HEK293 (cell line): ENCODE results near the gene METTL25B.
A peak's percentile ranks its signal among the peaks of the same experiment; 100 is the strongest.

Experiments
- AEBP2 ChIP-seq: fragments of 450-650 bp; formaldehyde crosslinking; IDR thresholded peaks from 2 replicates; pipeline ENCODE4 v1.5.1; 2016; ENCODE audit warnings: missing biosample characterization, missing genetic modification characterization, borderline replicate concordance
- GLI4 ChIP-seq: fragments of 450-650 bp; formaldehyde crosslinking; IDR thresholded peaks from 2 replicates; pipeline ENCODE4 v1.5.1; 2016; ENCODE audit warnings: missing biosample characterization, missing genetic modification characterization
- GLIS2 ChIP-seq: fragments of 450-650 bp; formaldehyde crosslinking; IDR thresholded peaks from 2 replicates; pipeline ENCODE4 v1.5.1; 2016; ENCODE audit warnings: missing biosample characterization, missing genetic modification characterization
- HIC1 ChIP-seq: fragments of 450-650 bp; formaldehyde crosslinking; IDR thresholded peaks from 2 replicates; pipeline ENCODE4 v1.5.1; 2016; ENCODE audit warnings: missing biosample characterization, missing genetic modification characterization
- HOXD13 ChIP-seq: sonication (generic); formaldehyde crosslinking; IDR thresholded peaks from 2 replicates; pipeline ENCODE4 v1.8.0; 2022; ENCODE audit warnings: missing genetic modification reagents, borderline replicate concordance
- PATZ1 ChIP-seq: fragments of 450-650 bp; formaldehyde crosslinking; IDR thresholded peaks from 2 replicates; pipeline ENCODE4 v1.5.1; 2016; ENCODE audit warnings: missing biosample characterization, missing genetic modification characterization
- REPIN1 ChIP-seq: fragments of 450-650 bp; formaldehyde crosslinking; IDR thresholded peaks from 2 replicates; pipeline ENCODE4 v1.5.1; 2017; ENCODE audit warnings: missing biosample characterization, missing genetic modification characterization, low read depth
- SP2 ChIP-seq: fragments of 450-650 bp; formaldehyde crosslinking; IDR thresholded peaks from 2 replicates; pipeline ENCODE4 v1.5.1; 2016; ENCODE audit warnings: missing biosample characterization, missing genetic modification characterization
- YY2 ChIP-seq: fragments of 450-650 bp; formaldehyde crosslinking; IDR thresholded peaks from 2 replicates; pipeline ENCODE4 v1.5.1; 2016; ENCODE audit warnings: missing biosample characterization, missing genetic modification characterization
- ZBTB1 ChIP-seq: fragments of 450-650 bp; formaldehyde crosslinking; IDR thresholded peaks from 2 replicates; pipeline ENCODE4 v1.5.1; 2016; ENCODE audit warnings: missing biosample characterization, missing genetic modification characterization
- ZBTB17 ChIP-seq: fragments of 450-650 bp; formaldehyde crosslinking; IDR thresholded peaks from 2 replicates; pipeline ENCODE4 v1.5.1; 2016; ENCODE audit warnings: missing biosample characterization, missing genetic modification characterization
- ZFP41 ChIP-seq: fragments of 450-650 bp; formaldehyde crosslinking; IDR thresholded peaks from 2 replicates; pipeline ENCODE4 v1.5.1; 2016; ENCODE audit warnings: missing biosample characterization, missing genetic modification characterization, borderline replicate concordance
- ZNF112 ChIP-seq: fragments of 450-650 bp; formaldehyde crosslinking; IDR thresholded peaks from 2 replicates; pipeline ENCODE4 v1.5.0; 2017; ENCODE audit warnings: missing biosample characterization, missing genetic modification characterization
- ZNF133 ChIP-seq: fragments of 450-650 bp; formaldehyde crosslinking; IDR thresholded peaks from 2 replicates; pipeline ENCODE4 v1.5.1; 2016; ENCODE audit warnings: missing biosample characterization, missing genetic modification characterization
- ZNF18 ChIP-seq: fragments of 450-650 bp; formaldehyde crosslinking; IDR thresholded peaks from 2 replicates; pipeline ENCODE4 v1.5.1; 2016; ENCODE audit warnings: missing biosample characterization, missing genetic modification characterization
- ZNF214 ChIP-seq: fragments of 450-650 bp; formaldehyde crosslinking; IDR thresholded peaks from 2 replicates; pipeline ENCODE4 v1.5.1; 2017; ENCODE audit warnings: missing biosample characterization, mild to moderate bottlenecking, missing genetic modification characterization, borderline replicate concordance
- ZNF24 ChIP-seq: fragments of 450-650 bp; formaldehyde crosslinking; IDR thresholded peaks from 2 replicates; pipeline ENCODE4 v1.5.1; 2016; ENCODE audit warnings: missing biosample characterization, missing genetic modification characterization
- ZNF280C ChIP-seq: fragments of 450-650 bp; formaldehyde crosslinking; IDR thresholded peaks from 2 replicates; pipeline ENCODE4 v1.5.1; 2016; ENCODE audit warnings: missing biosample characterization, missing genetic modification characterization
- ZNF350 ChIP-seq: fragments of 450-650 bp; formaldehyde crosslinking; IDR thresholded peaks from 2 replicates; pipeline ENCODE4 v1.5.0; 2017; ENCODE audit warnings: missing biosample characterization, mild to moderate bottlenecking, missing genetic modification characterization
- ZNF354C ChIP-seq: fragments of 450-650 bp; formaldehyde crosslinking; IDR thresholded peaks from 2 replicates; pipeline ENCODE4 v1.5.1; 2016; ENCODE audit warnings: missing biosample characterization, missing genetic modification characterization, low read depth, borderline replicate concordance
- ZNF366 ChIP-seq: fragments of 450-650 bp; formaldehyde crosslinking; conservative IDR thresholded peaks from 2 replicates; pipeline ENCODE4 v1.5.1; 2016; ENCODE audit warnings: missing biosample characterization, missing genetic modification characterization
- ZNF37A ChIP-seq: fragments of 450-650 bp; IDR thresholded peaks from 2 replicates; pipeline ENCODE4 v1.5.1; 2018; ENCODE audit warnings: missing biosample characterization, missing genetic modification characterization
- ZNF473 ChIP-seq: fragments of 450-650 bp; formaldehyde crosslinking; IDR thresholded peaks from 2 replicates; pipeline ENCODE4 v1.5.1; 2017; ENCODE audit warnings: missing biosample characterization, missing genetic modification characterization
- ZNF518A ChIP-seq: fragments of 450-650 bp; formaldehyde crosslinking; conservative IDR thresholded peaks from 2 replicates; pipeline ENCODE4 v1.5.1; 2016; ENCODE audit warnings: low read depth, missing biosample characterization, missing genetic modification characterization
- ZSCAN23 ChIP-seq: fragments of 450-650 bp; formaldehyde crosslinking; IDR thresholded peaks from 2 replicates; pipeline ENCODE4 v1.5.1; 2016; ENCODE audit warnings: missing biosample characterization, missing genetic modification characterization

METTL25B gene

GRCh38 chr1:156767101-156767878 lies 39.0 kb downstream of the METTL25B start, which contains the start of gene PRCC (continued):
- TF ChIP-seq HIC1 (tag by site-specific recombination) (no peak), SP2 (tag by site-specific recombination) (peak; percentile 62), ZBTB1 (tag by site-specific recombination) (peak; percentile 33; the same call in 1 of the 2 replicates), ZNF366 (tag by site-specific recombination) (no peak), ZFP41 (tag by site-specific recombination) (no peak), ZNF133 (tag by site-specific recombination) (no peak), ZNF18 (tag by site-specific recombination) (peak; percentile 54; the same call in 1 of the 2 replicates), ZBTB17 (tag by site-specific recombination) (peak; percentile 95), ZNF37A (no peak), GLIS2 (tag by site-specific recombination) (no peak), ZNF112 (no peak), PATZ1 (tag by site-specific recombination) (no peak), ZNF473 (tag by site-specific recombination) (no peak), ZNF518A (tag by site-specific recombination) (peak; percentile 56), ZNF24 (tag by site-specific recombination) (peak; percentile 72; the same call in 1 of the 2 replicates), GLI4 (tag by site-specific recombination) (peak; percentile 95), ZNF280C (tag by site-specific recombination) (no peak), ZNF214 (tag by site-specific recombination) (no peak), AEBP2 (tag by site-specific recombination) (no peak), HOXD13 (CRISPR knock-in tag) (no peak), REPIN1 (tag by site-specific recombination) (no peak), YY2 (tag by site-specific recombination) (peak; percentile 92), ZNF354C (tag by site-specific recombination) (no peak), ZSCAN23 (tag by site-specific recombination) (no peak), ZNF350 (tag by site-specific recombination) (no peak)
